ENCODE data around the gene CEP112.

The CEP112 gene

DNA sequence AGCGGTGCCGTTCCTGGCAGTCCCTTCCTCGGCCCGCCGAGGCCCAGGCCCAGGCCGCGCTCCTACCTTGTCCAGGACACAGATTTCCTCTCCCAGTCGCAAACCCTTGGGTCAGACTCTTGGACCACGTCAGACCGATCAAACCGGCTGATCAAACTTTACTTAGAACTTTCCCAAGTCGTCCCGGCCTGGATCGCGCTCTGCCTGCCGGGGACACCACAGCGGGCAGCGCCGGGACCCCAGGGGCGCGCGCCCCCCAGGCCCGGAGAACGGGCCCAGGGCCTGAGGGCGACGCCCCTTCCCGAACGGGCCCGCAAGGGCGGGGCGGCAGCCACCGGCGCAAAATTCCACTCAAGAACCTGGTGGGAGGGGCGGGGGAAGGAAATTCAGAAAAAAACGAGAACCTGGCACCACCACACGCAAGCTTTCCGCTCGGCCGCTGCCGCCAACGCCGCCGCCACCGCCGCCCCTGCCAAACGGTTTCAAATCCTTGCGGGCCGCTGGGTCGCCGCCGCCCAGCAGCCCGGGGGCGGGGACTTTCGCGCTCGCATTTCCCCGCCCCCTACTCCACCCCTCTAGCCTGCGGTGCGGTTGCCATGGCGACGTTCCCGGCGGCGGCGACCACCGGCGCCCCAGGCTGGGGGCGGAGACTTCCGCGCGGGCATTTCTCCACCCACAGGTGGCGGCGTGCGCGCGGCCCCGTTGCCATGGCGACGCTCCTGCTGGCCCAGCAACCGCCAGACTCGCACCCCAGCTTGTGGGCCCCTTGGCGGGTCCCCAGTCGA is at the start of gene CEP112:
Gene CEP112 (minus strand): TSS at position 541 of the 785 bp plus-strand sequence.
- DNase-seq: peak; percentile 95

DNA sequence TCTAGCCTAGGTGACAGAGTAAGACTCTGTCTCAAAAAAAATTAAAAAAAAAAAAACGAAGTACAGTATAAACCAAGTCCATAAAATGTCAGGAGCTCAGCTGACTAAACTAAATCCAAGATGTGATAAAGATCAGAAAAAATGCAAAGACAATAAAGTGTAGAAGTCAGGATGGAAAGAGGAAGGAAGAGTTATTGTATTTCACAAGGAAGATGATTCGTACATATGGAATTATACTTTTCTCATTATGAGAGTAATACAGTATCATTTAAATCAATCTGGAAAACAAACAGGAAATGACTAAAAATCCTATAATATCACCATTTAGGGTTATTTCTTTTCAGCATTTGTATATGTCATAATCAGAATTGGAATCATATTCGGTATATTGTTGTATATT is 48.7 kb upstream of the CEP112 start:
- DNase-seq: no peak

DNA sequence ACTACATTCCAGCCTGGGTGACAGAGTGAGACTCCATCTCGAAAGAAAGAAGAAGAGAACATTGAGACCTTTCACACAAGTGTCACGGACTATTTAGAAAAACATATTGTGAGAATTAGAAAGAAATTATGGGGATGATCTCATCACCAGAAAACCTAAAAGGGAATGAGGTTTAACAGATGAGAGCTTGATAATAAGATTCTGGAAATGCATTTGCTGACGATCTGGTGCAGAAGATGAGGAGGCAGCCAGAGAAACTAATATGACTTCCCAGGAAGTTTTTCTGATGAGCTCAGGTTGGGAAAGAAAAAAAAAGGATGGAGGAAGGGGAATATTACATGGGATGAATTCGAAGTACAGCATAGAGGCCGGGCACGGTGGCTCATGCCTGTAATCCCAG is 48.1 kb upstream of the CEP112 start:
- DNase-seq: no peak

DNA sequence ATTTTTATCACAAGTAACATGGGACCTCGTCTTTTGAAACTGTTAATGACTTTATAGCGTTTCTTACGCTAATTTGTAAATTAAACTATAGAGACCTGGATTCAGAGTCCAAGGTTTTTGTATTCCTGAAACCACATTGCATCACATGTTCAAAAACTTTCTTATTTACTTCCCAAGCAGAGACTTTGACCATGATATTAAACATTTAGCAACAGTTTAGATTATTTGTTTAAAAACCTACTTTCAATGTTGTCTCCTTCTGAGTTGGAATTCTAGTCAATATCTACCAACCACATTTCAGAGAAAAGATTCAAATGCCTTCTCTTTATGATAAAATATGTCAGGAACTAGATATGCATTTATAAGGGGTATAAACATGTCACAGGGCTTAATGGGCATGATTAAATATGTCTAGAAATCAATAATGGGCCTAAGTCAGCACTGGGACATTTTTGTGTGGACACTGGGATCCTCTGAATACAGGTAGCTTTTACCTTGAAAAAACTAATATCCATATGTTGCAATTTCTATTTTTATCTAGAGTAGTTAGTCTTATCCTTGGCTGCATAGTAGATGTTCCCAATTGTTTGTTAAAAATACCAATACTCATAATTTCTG is 43.6 kb upstream of the CEP112 start:
- no peak for DNase-seq

DNA sequence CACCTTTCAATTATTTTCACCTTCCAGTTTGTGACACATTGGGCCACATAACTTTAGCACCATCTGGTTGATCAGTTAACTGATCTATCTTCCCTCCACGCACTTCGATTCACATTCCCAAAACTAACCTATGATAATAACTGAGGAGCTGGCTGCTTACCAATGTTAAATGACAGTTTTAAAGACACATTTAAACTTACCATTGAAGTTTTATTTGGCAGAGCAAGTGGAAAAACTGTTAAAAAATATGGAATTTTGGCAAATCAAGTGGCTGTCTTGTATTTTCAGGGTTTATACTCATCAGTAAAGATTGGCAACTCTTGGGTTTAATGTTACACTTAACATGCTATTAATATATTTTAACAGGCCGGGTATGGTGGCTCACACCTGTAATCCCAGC is 42.7 kb upstream of the CEP112 start:
- no peak for DNase-seq

DNA sequence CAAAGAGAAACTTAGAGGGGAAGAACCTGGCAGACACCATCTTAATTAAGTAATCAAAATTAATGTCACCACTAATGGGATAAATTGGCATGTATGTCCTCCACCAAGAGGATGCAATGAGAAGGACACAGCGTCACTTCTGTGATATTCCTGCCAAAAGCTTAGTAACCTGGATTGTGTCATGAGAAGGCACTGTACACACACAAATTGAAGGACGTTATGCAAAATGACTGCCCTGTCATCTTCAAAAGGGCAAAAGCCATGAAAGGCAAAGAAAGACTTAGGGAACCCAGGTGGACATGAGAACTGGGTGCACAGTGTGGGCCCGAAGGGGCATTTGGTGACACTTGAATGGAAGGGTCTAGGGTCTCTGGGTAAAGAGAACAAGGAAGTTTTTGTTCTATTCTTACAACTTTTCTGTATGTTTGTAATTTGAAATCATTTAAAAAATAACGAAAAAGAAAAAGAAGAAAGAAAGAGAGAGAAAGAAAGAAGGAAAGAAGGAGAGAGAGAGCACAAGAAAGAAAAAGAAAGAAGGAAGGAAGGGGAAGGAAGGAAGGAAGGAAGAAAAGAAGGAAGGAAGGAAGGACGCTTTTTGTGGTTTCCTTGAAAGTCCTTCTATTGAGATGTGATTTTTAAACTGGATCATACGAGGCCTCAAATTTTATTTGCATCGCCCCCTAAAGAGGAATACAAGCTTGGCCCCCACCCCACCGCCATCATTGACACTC is 41.3 kb upstream of the CEP112 start:
- no peak for DNase-seq

DNA sequence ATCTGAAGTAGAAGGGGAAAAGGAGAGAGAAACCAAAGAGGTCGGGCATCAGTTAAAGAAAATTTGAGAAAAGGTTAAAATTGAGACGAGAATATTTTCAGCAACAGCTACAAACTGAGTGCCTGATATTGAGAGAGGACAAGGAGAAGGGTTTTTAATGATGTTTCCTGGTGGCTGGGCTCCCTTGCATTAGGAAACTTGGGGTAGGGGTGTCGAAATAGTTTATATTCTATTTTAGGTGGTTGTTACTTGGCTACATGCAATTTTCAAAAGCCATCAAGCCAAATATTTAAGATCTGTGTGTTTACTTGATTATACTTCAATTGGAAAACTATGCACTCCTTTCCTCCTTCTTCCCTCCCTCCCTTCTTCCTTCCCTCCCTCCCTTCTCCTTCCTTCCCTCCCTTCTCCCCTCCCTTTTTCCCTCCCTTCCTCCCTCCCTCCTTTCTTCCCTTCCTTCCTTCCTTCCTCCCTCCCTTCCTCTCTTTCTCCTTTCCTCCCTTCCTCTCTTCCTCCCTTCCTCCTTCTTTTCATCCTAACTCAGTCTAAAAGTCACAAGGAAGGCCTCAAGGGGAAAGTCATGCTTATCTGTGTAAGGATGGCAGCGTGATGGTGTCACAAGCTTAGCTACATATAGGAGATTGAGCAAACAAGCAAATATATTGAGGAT is 39.1 kb upstream of the CEP112 start:
- no peak for DNase-seq

DNA sequence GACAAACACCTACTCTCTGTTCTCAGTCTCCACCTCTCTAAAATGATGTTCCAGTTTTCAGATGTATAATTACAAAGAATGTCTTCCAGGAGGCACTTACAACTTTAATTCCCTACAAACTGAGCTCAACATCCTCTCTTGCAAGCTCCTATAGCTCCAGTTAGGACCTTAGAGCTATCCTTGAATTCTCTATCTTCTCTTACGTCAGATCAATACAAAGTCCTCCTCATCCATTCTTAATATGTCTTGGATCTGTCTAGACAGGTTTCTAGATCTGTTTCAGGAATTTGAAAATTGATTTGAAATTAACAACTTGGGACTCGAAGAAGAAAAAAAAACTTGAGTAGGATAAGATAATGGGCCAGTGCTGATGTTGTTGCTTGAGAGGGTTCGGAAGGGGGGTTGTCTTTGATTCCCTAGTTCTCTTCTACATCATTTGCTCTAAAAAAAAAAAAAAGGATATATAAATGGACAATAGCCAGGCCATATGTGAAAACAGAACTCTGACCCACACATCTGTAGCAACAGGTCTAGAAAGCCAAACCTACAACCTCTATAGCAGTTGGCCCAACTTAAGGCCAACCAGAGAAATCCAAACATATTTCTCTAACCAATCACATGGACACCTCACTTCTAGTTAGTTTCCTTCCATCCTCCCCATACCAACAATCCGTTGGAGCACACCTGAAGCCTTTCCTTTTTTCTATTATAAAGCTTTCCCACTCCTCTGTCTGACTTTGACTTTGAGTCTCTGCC is 38.0 kb upstream of the CEP112 start:
- DNase-seq: no peak

DNA sequence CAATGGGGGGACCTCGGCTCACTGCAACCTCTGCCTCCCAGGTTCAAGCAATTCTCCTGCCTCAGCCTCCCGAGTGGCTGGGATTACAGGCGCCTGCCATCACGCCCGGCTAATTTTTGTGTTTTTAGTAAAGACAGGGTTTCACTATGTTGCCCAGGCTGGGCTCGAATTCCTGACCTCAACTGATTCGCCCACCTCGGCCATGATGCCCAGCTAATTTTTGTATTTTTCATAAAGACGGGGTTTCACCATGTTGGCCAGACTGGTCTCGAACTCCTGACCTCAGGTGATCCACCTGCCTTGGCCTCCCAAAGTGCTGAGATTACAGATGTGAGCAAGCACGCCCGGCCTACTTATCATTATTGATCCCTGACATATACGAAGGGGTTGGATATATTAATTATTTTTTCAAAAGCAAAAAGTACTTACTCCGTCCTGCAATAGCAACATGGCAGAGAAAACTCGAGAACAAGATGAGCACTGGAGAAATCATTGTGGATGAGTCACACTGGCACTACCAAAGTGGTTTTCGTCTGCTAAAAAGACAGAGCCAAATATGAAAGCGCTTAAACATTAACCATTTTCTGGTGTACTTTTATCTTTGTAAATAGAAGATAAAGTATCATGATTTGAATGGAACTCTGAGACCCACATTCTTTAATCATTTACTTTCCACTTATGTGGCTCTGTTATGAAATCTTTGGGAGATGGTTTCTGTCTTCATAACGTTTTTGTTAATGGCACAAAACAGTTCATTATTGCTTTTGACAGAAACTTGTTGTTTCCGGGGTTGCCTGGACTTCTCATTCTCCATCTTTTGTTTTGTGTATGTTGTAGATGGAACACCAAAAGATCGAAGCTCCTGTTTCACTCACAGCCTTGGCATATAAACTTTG is 37.2 kb upstream of the CEP112 start, which contains the start of gene APOH:
Gene APOH (minus strand): TSS at position 529 of the 896 bp plus-strand sequence. CDS start 36 bp downstream, at position 493.
- DNase-seq: no peak

DNA sequence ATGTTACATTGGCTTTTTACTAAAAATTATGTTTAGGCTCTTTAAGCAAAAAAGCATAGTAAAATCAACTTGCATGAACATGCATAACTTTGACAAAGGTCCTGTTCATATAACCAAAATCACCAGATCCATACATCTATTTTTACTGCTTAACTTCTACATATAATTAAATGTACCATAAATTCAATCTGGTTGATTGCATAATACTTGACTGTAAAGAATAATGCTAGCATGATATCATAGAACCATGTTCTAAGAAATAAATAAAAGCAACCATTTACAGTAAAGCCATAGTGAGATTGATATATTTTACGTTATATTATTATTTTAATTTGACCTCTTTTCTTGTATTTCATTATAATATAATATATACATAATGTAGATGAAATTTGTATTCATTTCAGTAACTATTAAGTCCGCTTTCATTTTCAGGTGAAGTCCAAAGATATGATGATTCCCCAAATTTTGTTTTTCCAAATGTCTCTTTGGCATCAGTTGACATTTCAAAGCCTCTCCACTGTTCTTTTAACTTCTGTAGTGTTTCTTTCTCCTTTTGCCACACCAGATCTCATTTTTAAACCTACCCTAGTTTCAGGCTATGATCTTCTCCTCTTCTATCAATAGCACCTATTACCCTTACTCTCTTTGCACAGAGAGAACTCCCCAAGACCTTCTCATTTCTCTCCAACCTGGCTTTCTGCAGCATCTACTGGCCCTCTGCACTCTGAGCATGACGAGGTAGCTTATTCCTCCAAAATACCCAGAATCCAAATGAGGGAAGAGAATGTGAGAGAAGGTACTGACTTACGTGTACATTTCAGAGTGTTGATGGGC is 35.5 kb upstream of the CEP112 start:
- DNase-seq: no peak

DNA sequence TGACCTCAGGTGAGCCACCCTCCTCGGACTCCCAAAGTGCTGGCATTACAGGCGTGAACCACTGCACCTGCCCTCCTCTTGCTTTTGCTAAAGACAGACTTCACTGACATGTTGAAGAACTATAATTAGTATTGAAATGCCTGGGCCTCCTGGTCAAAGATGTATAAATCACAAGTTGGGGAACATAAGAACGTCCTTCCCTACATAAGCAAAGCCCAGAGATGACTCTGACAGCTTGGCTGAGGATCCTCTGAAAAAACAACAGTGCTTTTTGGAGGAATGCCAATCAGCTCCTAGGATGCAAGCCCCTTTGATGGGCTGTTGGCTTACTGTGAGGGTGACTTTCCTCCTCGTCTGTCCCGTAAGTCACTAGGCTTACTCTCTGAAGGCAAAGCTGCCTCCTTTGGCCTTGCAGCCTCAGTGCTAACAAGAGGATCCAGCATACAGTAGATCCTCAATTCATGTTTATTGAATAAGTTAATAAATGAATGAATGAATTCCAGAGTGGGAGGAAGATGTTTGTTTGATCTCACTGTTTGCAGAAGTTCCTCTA is 30.9 kb upstream of the CEP112 start:
- DNase-seq: peak; percentile 20

DNA sequence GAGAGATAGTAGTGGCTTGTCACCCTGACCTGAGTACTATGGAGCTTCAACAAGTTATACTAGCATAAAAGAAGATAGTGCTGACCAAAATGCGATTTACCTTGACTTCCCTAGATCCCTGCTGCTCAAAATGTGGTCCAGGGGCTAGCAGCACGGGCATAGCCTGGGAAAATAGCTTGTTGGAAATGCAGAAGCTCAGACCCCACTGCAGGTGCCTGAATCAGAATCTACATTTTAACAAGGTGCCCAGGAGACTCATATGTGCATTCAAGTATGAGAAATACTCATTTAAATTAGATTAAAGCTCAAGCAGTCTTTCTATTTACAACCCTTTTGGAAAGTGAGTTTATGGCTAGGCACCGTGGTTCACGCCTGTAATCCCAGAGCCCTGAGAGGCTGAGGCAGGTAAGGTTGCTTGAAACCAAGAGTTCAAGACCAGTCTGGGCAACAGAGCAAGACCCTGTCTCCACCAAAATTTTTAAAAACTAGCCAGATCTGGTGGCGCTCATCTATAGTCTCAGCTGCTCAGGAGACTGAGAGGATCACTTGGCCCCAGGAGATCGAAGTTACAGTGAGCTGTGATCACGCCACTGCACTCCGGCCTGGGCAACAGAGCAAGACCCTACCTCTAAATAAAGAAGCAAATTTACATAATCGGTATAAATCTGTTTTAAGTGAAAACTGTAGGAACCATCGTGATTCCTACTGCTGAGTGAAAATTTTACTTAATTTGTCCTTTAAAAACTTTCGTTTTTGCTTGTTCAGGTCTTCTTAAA is 30.0 kb upstream of the CEP112 start:
- no peak for DNase-seq

DNA sequence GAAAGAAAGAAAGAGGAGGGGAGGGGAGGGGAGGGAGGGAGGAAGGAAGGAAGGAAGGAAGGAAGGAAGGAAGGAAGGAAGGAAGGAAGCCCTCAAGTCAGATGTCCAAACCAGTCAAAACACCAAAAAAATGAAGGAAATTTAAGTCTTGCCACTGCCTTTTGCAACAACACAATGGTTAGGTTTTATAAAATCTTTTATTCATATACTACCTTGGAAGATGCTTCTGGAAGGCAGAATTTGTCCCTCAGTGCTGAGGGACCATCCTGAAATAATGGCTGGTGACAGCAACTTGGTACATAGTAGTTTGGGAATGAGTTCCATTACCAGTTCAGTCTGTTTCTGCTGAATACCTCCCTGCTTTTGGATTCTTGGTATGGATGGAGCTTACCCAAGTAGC is 29.4 kb upstream of the CEP112 start:
- DNase-seq: no peak

DNA sequence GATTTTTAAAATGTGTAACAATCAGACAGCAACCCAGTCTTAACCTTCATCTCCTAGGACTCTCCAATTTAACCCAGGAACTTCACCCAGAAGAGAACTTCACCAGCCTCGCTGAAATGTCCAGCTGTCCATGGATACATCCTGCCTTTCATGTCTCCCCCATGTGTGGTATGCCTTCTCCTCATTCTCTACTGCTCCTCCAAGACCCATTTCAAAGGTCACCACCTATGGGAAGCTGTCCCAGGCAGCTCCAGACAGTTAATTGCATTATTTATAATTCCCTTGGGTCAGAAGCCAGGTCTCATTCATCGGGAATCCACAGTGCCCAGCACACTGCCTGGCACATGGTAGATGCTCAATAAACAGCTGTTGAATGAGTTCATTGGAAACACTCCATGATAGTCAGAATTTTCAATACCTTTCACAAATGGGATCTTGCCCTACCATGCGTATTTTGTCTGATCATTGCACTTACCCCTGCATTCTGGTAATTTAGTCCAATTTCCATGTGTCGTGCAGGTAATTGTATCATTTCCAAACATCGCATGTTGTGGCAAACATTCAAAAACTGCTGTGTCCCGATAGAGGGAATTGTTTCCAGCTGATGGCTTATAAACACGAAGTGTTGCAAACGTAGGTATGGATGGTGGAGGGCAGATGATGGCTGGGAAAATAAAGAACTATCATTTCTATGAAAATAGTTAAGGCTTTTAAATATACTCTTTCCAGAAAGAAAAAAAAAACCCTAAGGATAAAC is 28.3 kb upstream of the CEP112 start:
- DNase-seq: no peak

DNA sequence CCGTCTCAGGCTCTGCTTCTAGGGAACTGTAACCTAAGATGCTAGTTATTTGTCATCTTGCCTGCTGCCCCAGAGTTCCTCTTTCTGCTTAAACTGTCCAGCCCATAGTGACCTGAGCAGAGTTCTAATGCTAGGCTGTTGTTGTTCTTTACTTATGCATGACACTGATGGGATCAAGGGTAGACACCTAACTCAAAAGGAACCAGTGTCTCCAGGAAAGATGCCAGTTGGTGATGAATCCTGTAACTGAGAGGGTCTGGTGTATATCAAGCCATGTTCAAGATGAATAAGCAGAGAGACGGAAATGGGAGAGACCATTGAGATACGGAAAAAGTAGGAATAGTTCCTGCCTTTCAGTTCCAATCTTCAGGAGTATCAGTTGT is 23.6 kb upstream of the CEP112 start:
- no peak for DNase-seq

DNA sequence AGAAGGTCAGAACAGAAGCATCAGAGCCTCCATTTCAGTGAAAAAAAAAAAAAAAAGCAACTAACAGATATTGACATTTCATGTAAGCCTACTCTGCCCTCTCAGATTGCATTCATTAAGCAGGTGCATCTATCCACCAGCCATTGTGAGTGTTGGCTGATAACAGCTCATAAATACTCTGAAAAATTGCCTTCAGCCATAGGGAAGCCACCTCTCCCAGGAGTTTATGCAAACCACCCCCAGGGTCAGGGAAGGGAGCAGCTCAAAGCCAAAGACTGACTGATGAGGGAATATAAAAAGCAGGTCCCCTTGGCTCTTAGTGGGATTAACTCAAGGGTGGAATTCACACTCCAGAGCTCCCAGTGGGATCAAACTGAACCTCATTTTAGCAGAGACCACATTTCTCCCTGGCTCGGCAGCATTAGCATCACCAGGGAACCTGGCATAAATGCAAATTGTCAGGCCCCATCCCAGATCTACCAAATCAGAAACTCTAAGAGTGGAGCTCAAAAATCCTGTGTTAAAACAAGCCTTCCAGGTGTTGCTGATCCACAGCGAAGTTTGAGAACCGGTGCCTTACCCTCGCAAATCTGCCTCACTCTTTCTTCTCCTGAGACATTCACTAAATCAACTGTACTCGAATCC is 23.1 kb upstream of the CEP112 start:
- DNase-seq: peak; percentile 47

DNA sequence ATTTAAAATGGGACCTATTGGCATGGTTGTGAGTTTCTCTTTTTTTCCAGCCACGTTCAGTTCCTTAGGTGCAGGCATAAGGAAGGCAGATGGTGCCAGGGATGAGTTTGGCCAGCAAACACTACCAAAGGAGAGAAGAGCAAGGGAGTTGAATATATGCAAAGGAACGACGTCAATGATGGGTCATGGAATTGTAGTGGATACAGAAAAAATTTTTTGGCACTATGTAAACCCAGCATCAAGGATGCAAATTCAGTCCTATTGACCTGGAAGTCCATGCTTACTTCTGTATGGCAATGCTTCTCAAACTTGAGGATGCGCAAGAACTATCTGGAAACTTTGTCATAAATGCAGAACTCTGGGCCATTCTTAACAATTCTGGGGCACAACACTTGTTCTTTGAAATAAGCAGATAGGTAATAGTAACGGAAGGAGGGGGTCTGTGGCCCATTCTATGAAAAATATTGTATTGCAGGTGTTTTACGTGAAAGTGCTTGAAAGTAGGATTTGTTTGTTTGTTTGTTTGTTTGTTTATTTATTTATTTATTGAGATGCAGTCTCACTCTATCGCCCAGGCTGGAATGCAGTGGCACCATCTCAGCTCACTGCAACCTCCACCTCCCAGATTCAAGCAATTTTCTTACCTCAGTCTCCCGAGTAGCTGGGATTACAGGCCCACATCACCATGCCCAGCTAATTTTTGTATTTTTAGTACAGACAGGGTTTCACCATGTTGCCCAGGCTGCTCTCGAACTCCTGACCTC is 19.3 kb upstream of the CEP112 start:
- DNase-seq: no peak

All from NCI-H69 (cell line).